AG04450 (cell line): Measurements from ENCODE around the gene CAMK2B. TPM values are rescaled to one million over a fixed set of nuclear protein-coding genes. Genes with fewer than 3 reads are reported as not detected.

Experiments
- CTCF ChIA-PET: fragments of 300-600, 350-600 bp; formaldehyde crosslinking; extraction: SDS; loops from one replicate; lab custom pipeline; 2022; ENCODE audit warnings: antibody characterized with exemption, inconsistent platforms; lab: Charles Lee
- POLR2A ChIA-PET: fragments of 350-600 bp; formaldehyde crosslinking; extraction: SDS; loops from one replicate; lab custom pipeline; 2021; ENCODE audit warnings: antibody characterized with exemption, inconsistent platforms; lab: Yijun Ruan, JAX
- DNase-seq: peaks from one replicate; pipeline ENCODE4 v3.0.0-alpha.2; 2011; ENCODE audit warnings: low read depth, low spot score
- H3K27ac ChIP-seq: one replicate; pipeline ENCODE4 v1.5.1; 2012; ENCODE audit warnings: low read depth, low read length, control low read depth
- H3K27me3 ChIP-seq: one replicate; pipeline ENCODE4 v1.6.0; 2012; ENCODE audit warnings: low read length; ENCODE audit not compliant: control insufficient read depth, insufficient read depth
- H3K4me3 ChIP-seq: 2 replicates; pipeline ENCODE4 v1.5.1; 2011; ENCODE audit warnings: mild to moderate bottlenecking, low read depth, low read length, control low read depth
- H3K9me3 ChIP-seq: 2 replicates; pipeline ENCODE4 v1.5.1; 2012; ENCODE audit warnings: low read length; ENCODE audit not compliant: control insufficient read depth, insufficient read depth
- polyA plus RNA-seq: library from polyadenylated mRNA; depleted of rRNA; stranded (reverse); fragments of >200 nt; gene quantifications from 2 replicates; pipeline ENCODE4 v1.2.3, GENCODE V29; 2011
- TF ChIP-seq, protein P1 (sequence below): IDR thresholded peaks from 2 replicates; pipeline ENCODE4 v1.5.1; 2011; ENCODE audit warnings: low read depth, low read length, control low read depth, inconsistent platforms

CAMK2B gene
- polyA plus RNA-seq, 1 experiment: not detected

GRCh38 chr7:44318332-44318731 lies 7.1 kb downstream of the CAMK2B start:
- ChIA-PET CTCF (no interaction called here), POLR2A (no interaction called here)
- H3K4me3 ChIP-seq: no peak overlapping the region
- H3K27me3 ChIP-seq: peaks cover 31% of the 10 kb centered on the region
- TF ChIP-seq, protein P1, sequence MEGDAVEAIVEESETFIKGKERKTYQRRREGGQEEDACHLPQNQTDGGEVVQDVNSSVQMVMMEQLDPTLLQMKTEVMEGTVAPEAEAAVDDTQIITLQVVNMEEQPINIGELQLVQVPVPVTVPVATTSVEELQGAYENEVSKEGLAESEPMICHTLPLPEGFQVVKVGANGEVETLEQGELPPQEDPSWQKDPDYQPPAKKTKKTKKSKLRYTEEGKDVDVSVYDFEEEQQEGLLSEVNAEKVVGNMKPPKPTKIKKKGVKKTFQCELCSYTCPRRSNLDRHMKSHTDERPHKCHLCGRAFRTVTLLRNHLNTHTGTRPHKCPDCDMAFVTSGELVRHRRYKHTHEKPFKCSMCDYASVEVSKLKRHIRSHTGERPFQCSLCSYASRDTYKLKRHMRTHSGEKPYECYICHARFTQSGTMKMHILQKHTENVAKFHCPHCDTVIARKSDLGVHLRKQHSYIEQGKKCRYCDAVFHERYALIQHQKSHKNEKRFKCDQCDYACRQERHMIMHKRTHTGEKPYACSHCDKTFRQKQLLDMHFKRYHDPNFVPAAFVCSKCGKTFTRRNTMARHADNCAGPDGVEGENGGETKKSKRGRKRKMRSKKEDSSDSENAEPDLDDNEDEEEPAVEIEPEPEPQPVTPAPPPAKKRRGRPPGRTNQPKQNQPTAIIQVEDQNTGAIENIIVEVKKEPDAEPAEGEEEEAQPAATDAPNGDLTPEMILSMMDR: no peak
- no peak for DNase-seq
- H3K27ac ChIP-seq: no peak overlapping the region
- no peaks in the 10 kb centered on the region for H3K9me3 ChIP-seq

GRCh38 chr7:44315301-44315903 lies 10.0 kb downstream of the CAMK2B start:
- ChIA-PET POLR2A (no interaction called here), CTCF (interaction anchor here (0.7 kb wide), 1 partner anchor 71 kb away, joined by 3 read pairs; no protein-coding TSS in a partner anchor)
- Histone ChIP-seq H3K4me3 (no peak overlapping the region), H3K9me3 (no peaks in the 10 kb centered on the region; the same call in 1 of the 2 replicates), H3K27ac (no peak overlapping the region), H3K27me3 (peaks cover 22% of the 10 kb centered on the region)
- TF ChIP-seq, protein P1: no peak
- no peak for DNase-seq

GRCh38 chr7:44313621-44314031 lies 11.8 kb downstream of the CAMK2B start:
- H3K27ac ChIP-seq: no peak overlapping the region
- DNase-seq: no peak
- POLR2A ChIA-PET: no interaction called here
- H3K27me3 ChIP-seq: peaks cover 21% of the 10 kb centered on the region
- CTCF ChIA-PET: no interaction called here
- no peak overlapping the region for H3K4me3 ChIP-seq
- TF ChIP-seq, protein P1: no peak
- no peaks in the 10 kb centered on the region; the same call in 1 of the 2 replicates for H3K9me3 ChIP-seq

- H3K9me3 ChIP-seq: no peaks in the 10 kb centered on the region; the same call in 1 of the 2 replicates
- peaks cover 19% of the 10 kb centered on the region for H3K27me3 ChIP-seq
- ChIA-PET CTCF (no interaction called here), POLR2A (no interaction called here)
- no peak overlapping the region for H3K4me3 ChIP-seq
- DNase-seq: no peak
- TF ChIP-seq, protein P1: no peak
- H3K27ac ChIP-seq: no peak overlapping the region
These were observed 12.4 kb downstream of the CAMK2B start for GRCh38 chr7:44313016-44313415.

- TF ChIP-seq, protein P1: no peak
- ChIA-PET POLR2A (no interaction called here), CTCF (no interaction called here)
- Histone ChIP-seq H3K27ac (no peak overlapping the region), H3K4me3 (no peak overlapping the region), H3K27me3 (peaks cover 14% of the 10 kb centered on the region), H3K9me3 (no peaks in the 10 kb centered on the region; the same call in 1 of the 2 replicates)
- DNase-seq: no peak
These were observed 13.6 kb downstream of the CAMK2B start for GRCh38 chr7:44311561-44312495.
